B cell (primary cell): ENCODE data around the gene EIF4G1. TPM values are rescaled to one million over a fixed set of nuclear protein-coding genes. Genes with fewer than 3 reads are reported as not detected.

Experiments used
- ATAC-seq: fragments of 200-7000 bp; cut with Tn5 transposase; one replicate; pipeline ENCODE4 v1.10.0; 2021; ENCODE audit warnings: low read depth, mild to moderate bottlenecking, moderate number of reproducible peaks, moderate library complexity
- CTCF ChIA-PET: fragments of 350-600 bp; sonication (Branson Sonifier 250); formaldehyde crosslinking; loops from one replicate; lab custom pipeline; 2021; ENCODE audit warnings: antibody characterized with exemption, inconsistent platforms; lab: Charles Lee
- POLR2A ChIA-PET: fragments of 350-600 bp; sonication (Branson Sonifier 250); formaldehyde crosslinking; loops from one replicate; lab custom pipeline; 2021; ENCODE audit warnings: antibody characterized with exemption; lab: Charles Lee
- DNase-seq: peaks from one replicate; pipeline ENCODE4 v3.0.0; 2013
- H2AFZ ChIP-seq: 2 replicates; pipeline ENCODE4 v1.6.1; 2012; ENCODE audit warnings: mild to moderate bottlenecking, low read depth, low read length; ENCODE audit not compliant: insufficient read depth, poor library complexity, severe bottlenecking
- H3K27ac ChIP-seq, 2 donors: 1 replicate in 1 of 2; 2 replicates in 1 of 2; pipeline ENCODE4 v1.5.1; 2012 to 2013; ENCODE audit warnings: low read length in 2 of 2, mild to moderate bottlenecking in 2 of 2, moderate library complexity in 1 of 2
- H3K27me3 ChIP-seq, 4 experiments: fragments of 200-600 bp in 1 of 4; sonication (generic) in 1 of 4; replicated peaks in 1 of 4; 1 replicate in 2 of 4; 2 replicates in 2 of 4; pipeline versions ENCODE4 v1.6.1 to v1.7.0; 2013 to 2016; ENCODE audit warnings: low read length in 3 of 4, mild to moderate bottlenecking in 2 of 4, mixed read lengths in 1 of 4, moderate library complexity in 1 of 4; ENCODE audit not compliant: insufficient read depth in 4 of 4, control insufficient read depth in 3 of 4; ENCODE audit errors: control extremely low read depth in 1 of 4
- H3K36me3 ChIP-seq, 2 experiments: replicated peaks in 1 of 2; 1 replicate in 1 of 2; 2 replicates in 1 of 2; pipeline versions ENCODE4 v1.6.1 to v1.7.1; 2013; ENCODE audit warnings: low read length in 1 of 2; ENCODE audit not compliant: insufficient read depth in 2 of 2, control insufficient read depth in 1 of 2; ENCODE audit errors: control extremely low read depth in 1 of 2, extremely low read depth in 1 of 2
- H3K4me1 ChIP-seq, 2 donors: fragments of 200-600 bp in 1 of 2; sonication (generic) in 1 of 2; 1 replicate in 1 of 2; 2 replicates in 1 of 2; pipeline versions ENCODE4 v1.5.1 to v1.6.1; 2013 to 2017; ENCODE audit warnings: low read length in 2 of 2; ENCODE audit not compliant: control insufficient read depth in 2 of 2, insufficient read depth in 2 of 2
- H3K4me2 ChIP-seq: replicated peaks from 2 replicates; pipeline ENCODE3; 2012; ENCODE audit warnings: mild to moderate bottlenecking, low read depth, low read length; ENCODE audit not compliant: poor library complexity, severe bottlenecking
- H3K4me3 ChIP-seq, 5 experiments: fragments of 200-600 bp in 1 of 5; sonication (generic) in 1 of 5; 1 replicate in 3 of 5; 2 replicates in 2 of 5; pipeline versions ENCODE4 v1.5.1 to v1.7.0; 2011 to 2016; ENCODE audit warnings: low read length in 4 of 5, mild to moderate bottlenecking in 4 of 5, low read depth in 2 of 5, control low read depth in 1 of 5, moderate library complexity in 1 of 5; ENCODE audit not compliant: insufficient read depth in 1 of 5; ENCODE audit errors: control extremely low read depth in 1 of 5, extremely low read depth in 1 of 5
- H3K79me2 ChIP-seq: fragments of 200-600 bp; sonication (generic); one replicate; pipeline ENCODE4 v1.6.0; 2016; ENCODE audit warnings: low read length; ENCODE audit not compliant: control insufficient read depth, insufficient read depth
- H3K9ac ChIP-seq: fragments of 200-600 bp; sonication (generic); 2 replicates; pipeline ENCODE4 v1.6.1; 2017; ENCODE audit warnings: mild to moderate bottlenecking, low read length, moderate library complexity
- H3K9me3 ChIP-seq, 3 donors: one replicate each; pipeline versions ENCODE4 v1.6.1 to v1.7.1; 2013; ENCODE audit warnings: low read length in 2 of 3; ENCODE audit not compliant: control insufficient read depth in 2 of 3, insufficient read depth in 1 of 3; ENCODE audit errors: control extremely low read depth in 1 of 3
- H4K20me1 ChIP-seq: 2 replicates; pipeline ENCODE4 v1.6.0; 2012; ENCODE audit warnings: mild to moderate bottlenecking, low read length; ENCODE audit not compliant: insufficient read depth, control insufficient read depth, poor library complexity, severe bottlenecking
- H3K27ac Mint-ChIP-seq: one replicate; pipeline ENCODE4 v1.8.0; 2021; ENCODE audit warnings: mixed read lengths
- H3K27me3 Mint-ChIP-seq: one replicate; pipeline ENCODE4 v1.8.0; 2021; ENCODE audit warnings: mixed read lengths
- H3K4me1 Mint-ChIP-seq: one replicate; pipeline ENCODE4 v1.8.0; 2021; ENCODE audit warnings: mixed read lengths
- H3K4me3 Mint-ChIP-seq: one replicate; pipeline ENCODE4 v1.8.0; 2021; ENCODE audit warnings: mixed read lengths
- H3K9me3 Mint-ChIP-seq: one replicate; pipeline ENCODE4 v1.8.0; 2022; ENCODE audit warnings: mixed read lengths; ENCODE audit not compliant: insufficient read depth
- CTCF ChIP-seq: fragments of 200-600 bp; IDR thresholded peaks from one replicate; pipeline ENCODE4 v1.8.0; 2022; ENCODE audit warnings: antibody characterized with exemption, mild to moderate bottlenecking
- EZH2 ChIP-seq: IDR thresholded peaks from 2 replicates; pipeline ENCODE4 v1.6.1; 2012; ENCODE audit warnings: borderline replicate concordance, low read depth, mild to moderate bottlenecking, moderate library complexity, low read length; ENCODE audit not compliant: insufficient read depth, poor library complexity, severe bottlenecking
- WGBS: methylation state at CpG from one replicate; pipeline ENCODE4 v1.1.5; 2013; ENCODE audit warnings: missing lambda C conversion rate; ENCODE audit not compliant: insufficient coverage; 5-methylcytosine and 5-hydroxymethylcytosine counted together
- intact Hi-C: fragments of 100-400 bp; cut with micrococcal nuclease; formaldehyde crosslinking; loops from one replicate; pipeline ENCODE4 v1.10.0; 2022
- polyA plus RNA-seq: library from polyadenylated mRNA; depleted of rRNA; stranded (reverse); fragments of >200 nt; gene quantifications from 2 replicates; pipeline ENCODE4 v1.2.3, GENCODE V29; 2012
- total RNA-seq, 2 donors: library from RNA; stranded (reverse); fragments of 120-200 nt in 1 of 2; gene quantifications; 1 replicate in 1 of 2; 2 replicates in 1 of 2; pipeline versions ENCODE4 v1.2.3 to v1.2.4, GENCODE V29; 2013 to 2022

Gene EIF4G1
- total and polyA plus RNA-seq, 2 donors (not counting 1 experiment from before 2014, with no cell fraction given) = 65.8 to 160 TPM

GRCh38 chr3:184366619-184367289 lies 52.3 kb downstream of the EIF4G1 start:
- no peak for DNase-seq
- Histone ChIP-seq H3K27ac (no peak overlapping the region), H3K9me3 (no peaks in the 10 kb centered on the region), H3K4me1 (peaks cover 3 to 11% of the 10 kb centered on the region in 2 donors), H4K20me1 (no peaks in the 10 kb centered on the region), H3K9ac (no peak overlapping the region), H3K4me3 (no peak overlapping the region), H3K79me2 (peaks cover 4% of the 10 kb centered on the region), H3K27me3 (no peaks in the 10 kb centered on the region), H3K4me2 (no peak overlapping the region), H3K36me3 (peaks cover 0 to 25% of the 10 kb centered on the region in 2 experiments), H2AFZ (no peak overlapping the region)
- 93% methylated on average over 3 of the region's 5 CpGs for WGBS
- CTCF ChIA-PET = interaction anchor here (0.6 to 7.4 kb wide), 3 partner anchors 13 to 410 kb away, joined by 3 to 107 read pairs (median 3); no protein-coding TSS in a partner anchor
- Mint-ChIP-seq H3K4me1 (peaks cover 20% of the 10 kb centered on the region), H3K9me3 (no peaks in the 10 kb centered on the region), H3K27ac (no peak overlapping the region), H3K4me3 (no peak overlapping the region), H3K27me3 (no peaks in the 10 kb centered on the region)
- intact Hi-C loops = no loop called here
- POLR2A ChIA-PET = no interaction called here
- no peak for TF ChIP-seq EZH2
- no peak for TF ChIP-seq CTCF
- no peak for ATAC-seq

- Histone ChIP-seq H3K4me2 (no peak overlapping the region), H3K9ac (no peak overlapping the region), H3K27me3 (no peaks in the 10 kb centered on the region), H3K4me1 (peaks cover 3 to 11% of the 10 kb centered on the region in 2 donors), H3K9me3 (no peaks in the 10 kb centered on the region), H4K20me1 (no peaks in the 10 kb centered on the region), H3K4me3 (no peak overlapping the region), H3K36me3 (peaks cover 0 to 25% of the 10 kb centered on the region in 2 experiments), H3K27ac (no peak overlapping the region), H2AFZ (no peak overlapping the region), H3K79me2 (peaks cover 4% of the 10 kb centered on the region)
- intact Hi-C loops = no loop called here
- ChIA-PET CTCF (interaction anchor here (0.9 to 7.4 kb wide), 4 partner anchors 10 to 146 kb away, joined by 3 to 107 read pairs (median 3); partner anchors contain the start of gene THPO), POLR2A (no interaction called here)
- no peaks in the 10 kb centered on the region for H3K27me3 Mint-ChIP-seq
- no peak overlapping the region for H3K27ac Mint-ChIP-seq
- DNase-seq = no peak
- H3K4me1 Mint-ChIP-seq = peaks cover 19% of the 10 kb centered on the region
- no peak for ATAC-seq
- 94% methylated on average over 8 of the region's 9 CpGs for WGBS
- no peaks in the 10 kb centered on the region for H3K9me3 Mint-ChIP-seq
- TF ChIP-seq CTCF (no peak), EZH2 (no peak)
- H3K4me3 Mint-ChIP-seq = no peak overlapping the region
Measured at GRCh38 chr3:184368116-184368515, 53.7 kb downstream of the EIF4G1 start.
